ENCODE data around the gene DDX41.

DDX41 gene

DNA sequence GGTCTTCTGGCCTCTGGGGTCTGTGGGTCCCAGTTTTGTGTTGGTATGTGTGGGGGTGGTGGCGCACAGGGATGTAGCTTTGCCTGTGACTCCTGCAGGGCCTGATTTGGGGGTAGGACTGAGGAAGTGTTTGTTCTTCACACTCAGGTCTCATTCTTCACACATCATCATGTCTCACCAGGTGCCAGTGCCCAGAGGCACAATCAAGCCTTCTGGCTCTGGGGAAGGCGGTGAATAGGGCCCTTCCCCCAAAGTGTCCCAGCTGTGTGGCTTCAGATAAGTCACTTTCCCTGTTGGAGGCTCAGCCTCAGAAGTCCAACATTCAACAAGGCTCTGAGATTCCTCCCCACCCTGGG is 48.5 kb downstream of the DDX41 start:
- no peak for DNase-seq

- no peak for DNase-seq
Observed at GRCh38 chr5:177467436-177467835, 49.3 kb downstream of the DDX41 start.

- no peak for DNase-seq
Observed at GRCh38 chr5:177466861-177467260, 49.9 kb downstream of the DDX41 start.

DNA sequence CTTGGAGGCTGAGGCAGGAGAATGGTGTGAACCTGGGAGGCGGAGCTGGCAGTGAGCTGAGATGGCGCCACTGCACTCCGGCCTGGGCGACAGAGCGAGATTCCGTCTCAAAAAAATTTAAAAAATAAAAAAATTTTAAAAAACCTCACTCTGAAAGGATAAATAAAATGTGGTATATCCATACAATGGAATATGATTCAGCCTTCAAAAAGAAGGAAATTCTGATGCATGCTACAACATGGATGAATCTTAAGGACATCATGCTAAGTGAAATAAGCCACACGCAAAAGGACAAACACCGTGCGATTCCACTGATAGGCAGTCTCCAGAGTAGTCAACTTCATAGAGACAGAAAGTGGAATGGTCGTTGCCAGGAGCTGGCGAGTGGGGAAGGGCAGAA is 51.7 kb downstream of the DDX41 start:
- no peak for DNase-seq

- DNase-seq: no peak
Observed at GRCh38 chr5:177462021-177462670, 54.6 kb downstream of the DDX41 start.
